ENCODE measurements around the gene CMTM7. TPM values are rescaled to one million over a fixed set of nuclear protein-coding genes. Genes with fewer than 3 reads are reported as not detected.

The CMTM7 gene
- total and polyA plus RNA-seq, 2 experiments from 2014 or later, result 32.2 to 93.6 TPM

DNA sequence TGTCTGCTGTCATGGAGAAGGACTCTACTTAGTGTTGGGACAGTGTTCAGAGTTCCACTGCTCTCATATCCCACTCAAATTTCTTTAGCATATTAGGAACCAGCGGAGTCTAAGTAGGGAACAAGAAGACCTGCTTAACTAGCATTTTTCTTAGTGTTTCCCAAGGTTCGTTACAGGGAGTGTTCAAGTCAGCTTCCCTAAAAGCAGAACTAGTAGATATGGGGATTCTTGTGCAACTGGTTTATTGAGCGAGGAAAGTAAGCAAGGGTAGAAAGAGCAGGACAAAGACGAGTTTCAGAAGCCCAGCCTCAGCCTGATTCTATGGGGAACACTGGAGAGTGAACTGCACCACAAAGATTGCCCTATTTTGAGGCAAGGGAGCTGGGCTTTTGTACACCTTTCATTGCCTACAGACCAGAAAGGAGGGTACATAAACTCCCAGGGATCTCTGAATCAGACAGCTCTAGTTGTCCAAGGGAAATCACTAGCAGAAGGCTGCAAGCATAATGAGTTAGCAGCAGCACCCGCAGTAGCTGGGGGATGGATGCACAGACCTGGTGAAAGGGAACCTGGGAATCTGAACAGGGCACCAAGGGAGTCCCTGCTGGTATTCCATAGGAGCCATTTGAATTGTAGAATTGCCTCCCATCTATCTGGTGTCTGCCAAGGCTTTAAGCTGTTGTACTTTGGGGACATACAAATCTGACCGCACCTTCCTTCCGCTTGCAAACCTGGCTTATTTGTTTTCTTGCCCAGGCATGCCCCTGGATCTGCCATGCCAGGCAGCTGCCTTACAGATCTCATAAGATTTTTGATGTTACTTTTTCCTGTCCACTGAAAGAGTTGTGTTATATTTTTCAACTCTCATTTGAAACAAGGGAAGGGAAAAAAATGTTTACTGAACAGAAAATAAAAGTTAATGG lies 15.1 kb downstream of the CMTM7 start:
- Mint-ChIP-seq H3K4me1 (peaks cover 58% of the 10 kb centered on the region), H3K36me3 (ENCODE audit: low read depth) (peaks cover 10% of the 10 kb centered on the region; the same call in 2 of the 3 replicates), H3K9me3 (no peaks in the 10 kb centered on the region; the same call in 2 of the 3 replicates), H3K27me3 (ENCODE audit: insufficient read depth, low read depth, poor library complexity) (peaks cover 17% of the 10 kb centered on the region), H3K4me3 (no peak overlapping the region; the same call in 2 of the 3 replicates), H3K27ac (peak overlapping the region; percentile 45)
- H2AFZ ChIP-seq, result no peak overlapping the region
- TF ChIP-seq, protein P1, sequence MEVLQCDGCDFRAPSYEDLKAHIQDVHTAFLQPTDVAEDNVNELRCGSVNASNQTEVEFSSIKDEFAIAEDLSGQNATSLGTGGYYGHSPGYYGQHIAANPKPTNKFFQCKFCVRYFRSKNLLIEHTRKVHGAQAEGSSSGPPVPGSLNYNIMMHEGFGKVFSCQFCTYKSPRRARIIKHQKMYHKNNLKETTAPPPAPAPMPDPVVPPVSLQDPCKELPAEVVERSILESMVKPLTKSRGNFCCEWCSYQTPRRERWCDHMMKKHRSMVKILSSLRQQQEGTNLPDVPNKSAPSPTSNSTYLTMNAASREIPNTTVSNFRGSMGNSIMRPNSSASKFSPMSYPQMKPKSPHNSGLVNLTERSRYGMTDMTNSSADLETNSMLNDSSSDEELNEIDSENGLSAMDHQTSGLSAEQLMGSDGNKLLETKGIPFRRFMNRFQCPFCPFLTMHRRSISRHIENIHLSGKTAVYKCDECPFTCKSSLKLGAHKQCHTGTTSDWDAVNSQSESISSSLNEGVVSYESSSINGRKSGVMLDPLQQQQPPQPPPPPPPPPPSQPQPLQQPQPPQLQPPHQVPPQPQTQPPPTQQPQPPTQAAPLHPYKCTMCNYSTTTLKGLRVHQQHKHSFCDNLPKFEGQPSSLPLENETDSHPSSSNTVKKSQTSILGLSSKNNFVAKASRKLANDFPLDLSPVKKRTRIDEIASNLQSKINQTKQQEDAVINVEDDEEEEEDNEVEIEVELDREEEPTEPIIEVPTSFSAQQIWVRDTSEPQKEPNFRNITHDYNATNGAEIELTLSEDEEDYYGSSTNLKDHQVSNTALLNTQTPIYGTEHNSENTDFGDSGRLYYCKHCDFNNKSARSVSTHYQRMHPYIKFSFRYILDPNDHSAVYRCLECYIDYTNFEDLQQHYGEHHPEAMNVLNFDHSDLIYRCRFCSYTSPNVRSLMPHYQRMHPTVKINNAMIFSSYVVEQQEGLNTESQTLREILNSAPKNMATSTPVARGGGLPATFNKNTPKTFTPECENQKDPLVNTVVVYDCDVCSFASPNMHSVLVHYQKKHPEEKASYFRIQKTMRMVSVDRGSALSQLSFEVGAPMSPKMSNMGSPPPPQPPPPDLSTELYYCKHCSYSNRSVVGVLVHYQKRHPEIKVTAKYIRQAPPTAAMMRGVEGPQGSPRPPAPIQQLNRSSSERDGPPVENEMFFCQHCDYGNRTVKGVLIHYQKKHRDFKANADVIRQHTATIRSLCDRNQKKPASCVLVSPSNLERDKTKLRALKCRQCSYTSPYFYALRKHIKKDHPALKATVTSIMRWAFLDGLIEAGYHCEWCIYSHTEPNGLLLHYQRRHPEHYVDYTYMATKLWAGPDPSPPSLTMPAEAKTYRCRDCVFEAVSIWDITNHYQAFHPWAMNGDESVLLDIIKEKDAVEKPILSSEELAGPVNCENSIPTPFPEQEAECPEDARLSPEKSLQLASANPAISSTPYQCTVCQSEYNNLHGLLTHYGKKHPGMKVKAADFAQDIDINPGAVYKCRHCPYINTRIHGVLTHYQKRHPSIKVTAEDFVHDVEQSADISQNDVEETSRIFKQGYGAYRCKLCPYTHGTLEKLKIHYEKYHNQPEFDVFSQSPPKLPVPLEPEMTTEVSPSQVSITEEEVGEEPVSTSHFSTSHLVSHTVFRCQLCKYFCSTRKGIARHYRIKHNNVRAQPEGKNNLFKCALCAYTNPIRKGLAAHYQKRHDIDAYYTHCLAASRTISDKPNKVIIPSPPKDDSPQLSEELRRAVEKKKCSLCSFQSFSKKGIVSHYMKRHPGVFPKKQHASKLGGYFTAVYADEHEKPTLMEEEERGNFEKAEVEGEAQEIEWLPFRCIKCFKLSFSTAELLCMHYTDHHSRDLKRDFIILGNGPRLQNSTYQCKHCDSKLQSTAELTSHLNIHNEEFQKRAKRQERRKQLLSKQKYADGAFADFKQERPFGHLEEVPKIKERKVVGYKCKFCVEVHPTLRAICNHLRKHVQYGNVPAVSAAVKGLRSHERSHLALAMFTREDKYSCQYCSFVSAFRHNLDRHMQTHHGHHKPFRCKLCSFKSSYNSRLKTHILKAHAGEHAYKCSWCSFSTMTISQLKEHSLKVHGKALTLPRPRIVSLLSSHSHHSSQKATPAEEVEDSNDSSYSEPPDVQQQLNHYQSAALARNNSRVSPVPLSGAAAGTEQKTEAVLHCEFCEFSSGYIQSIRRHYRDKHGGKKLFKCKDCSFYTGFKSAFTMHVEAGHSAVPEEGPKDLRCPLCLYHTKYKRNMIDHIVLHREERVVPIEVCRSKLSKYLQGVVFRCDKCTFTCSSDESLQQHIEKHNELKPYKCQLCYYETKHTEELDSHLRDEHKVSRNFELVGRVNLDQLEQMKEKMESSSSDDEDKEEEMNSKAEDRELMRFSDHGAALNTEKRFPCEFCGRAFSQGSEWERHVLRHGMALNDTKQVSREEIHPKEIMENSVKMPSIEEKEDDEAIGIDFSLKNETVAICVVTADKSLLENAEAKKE (CRISPR knock-in tag; IDR thresholded peaks at IDR 0.05), result no peak
- TF ChIP-seq EZH2phosphoT487 (IDR thresholded peaks at IDR 0.05; ENCODE audit: unreplicated experiment) (no peak), ZNF114 (CRISPR knock-in tag; IDR thresholded peaks at IDR 0.05) (no peak), POLR2AphosphoS5 (IDR thresholded peaks at IDR 0.05; ENCODE audit: low read depth) (no peak), NANOG (IDR thresholded peaks at IDR 0.05; ENCODE audit: borderline replicate concordance) (no peak), ZNF331 (CRISPR knock-in tag; IDR thresholded peaks at IDR 0.05; ENCODE audit: low read depth) (no peak), STAT1 (IDR thresholded peaks at IDR 0.05; ENCODE audit: unreplicated experiment) (no peak), EZH2 (IDR thresholded peaks at IDR 0.05; ENCODE audit: low read depth, unreplicated experiment) (no peak), CREB1 (CRISPR knock-in tag; IDR thresholded peaks at IDR 0.05; ENCODE audit: low read depth) (no peak), JUNB (IDR thresholded peaks at IDR 0.05; ENCODE audit: unreplicated experiment) (no peak)
- TF ChIP-seq, protein P2, sequence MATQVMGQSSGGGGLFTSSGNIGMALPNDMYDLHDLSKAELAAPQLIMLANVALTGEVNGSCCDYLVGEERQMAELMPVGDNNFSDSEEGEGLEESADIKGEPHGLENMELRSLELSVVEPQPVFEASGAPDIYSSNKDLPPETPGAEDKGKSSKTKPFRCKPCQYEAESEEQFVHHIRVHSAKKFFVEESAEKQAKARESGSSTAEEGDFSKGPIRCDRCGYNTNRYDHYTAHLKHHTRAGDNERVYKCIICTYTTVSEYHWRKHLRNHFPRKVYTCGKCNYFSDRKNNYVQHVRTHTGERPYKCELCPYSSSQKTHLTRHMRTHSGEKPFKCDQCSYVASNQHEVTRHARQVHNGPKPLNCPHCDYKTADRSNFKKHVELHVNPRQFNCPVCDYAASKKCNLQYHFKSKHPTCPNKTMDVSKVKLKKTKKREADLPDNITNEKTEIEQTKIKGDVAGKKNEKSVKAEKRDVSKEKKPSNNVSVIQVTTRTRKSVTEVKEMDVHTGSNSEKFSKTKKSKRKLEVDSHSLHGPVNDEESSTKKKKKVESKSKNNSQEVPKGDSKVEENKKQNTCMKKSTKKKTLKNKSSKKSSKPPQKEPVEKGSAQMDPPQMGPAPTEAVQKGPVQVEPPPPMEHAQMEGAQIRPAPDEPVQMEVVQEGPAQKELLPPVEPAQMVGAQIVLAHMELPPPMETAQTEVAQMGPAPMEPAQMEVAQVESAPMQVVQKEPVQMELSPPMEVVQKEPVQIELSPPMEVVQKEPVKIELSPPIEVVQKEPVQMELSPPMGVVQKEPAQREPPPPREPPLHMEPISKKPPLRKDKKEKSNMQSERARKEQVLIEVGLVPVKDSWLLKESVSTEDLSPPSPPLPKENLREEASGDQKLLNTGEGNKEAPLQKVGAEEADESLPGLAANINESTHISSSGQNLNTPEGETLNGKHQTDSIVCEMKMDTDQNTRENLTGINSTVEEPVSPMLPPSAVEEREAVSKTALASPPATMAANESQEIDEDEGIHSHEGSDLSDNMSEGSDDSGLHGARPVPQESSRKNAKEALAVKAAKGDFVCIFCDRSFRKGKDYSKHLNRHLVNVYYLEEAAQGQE (IDR thresholded peaks at IDR 0.05; ENCODE audit: unreplicated experiment), result no peak
- TF ChIP-seq, protein P3, sequence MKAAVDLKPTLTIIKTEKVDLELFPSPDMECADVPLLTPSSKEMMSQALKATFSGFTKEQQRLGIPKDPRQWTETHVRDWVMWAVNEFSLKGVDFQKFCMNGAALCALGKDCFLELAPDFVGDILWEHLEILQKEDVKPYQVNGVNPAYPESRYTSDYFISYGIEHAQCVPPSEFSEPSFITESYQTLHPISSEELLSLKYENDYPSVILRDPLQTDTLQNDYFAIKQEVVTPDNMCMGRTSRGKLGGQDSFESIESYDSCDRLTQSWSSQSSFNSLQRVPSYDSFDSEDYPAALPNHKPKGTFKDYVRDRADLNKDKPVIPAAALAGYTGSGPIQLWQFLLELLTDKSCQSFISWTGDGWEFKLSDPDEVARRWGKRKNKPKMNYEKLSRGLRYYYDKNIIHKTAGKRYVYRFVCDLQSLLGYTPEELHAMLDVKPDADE (IDR thresholded peaks at IDR 0.05), result no peak
- TF ChIP-seq, protein P4, sequence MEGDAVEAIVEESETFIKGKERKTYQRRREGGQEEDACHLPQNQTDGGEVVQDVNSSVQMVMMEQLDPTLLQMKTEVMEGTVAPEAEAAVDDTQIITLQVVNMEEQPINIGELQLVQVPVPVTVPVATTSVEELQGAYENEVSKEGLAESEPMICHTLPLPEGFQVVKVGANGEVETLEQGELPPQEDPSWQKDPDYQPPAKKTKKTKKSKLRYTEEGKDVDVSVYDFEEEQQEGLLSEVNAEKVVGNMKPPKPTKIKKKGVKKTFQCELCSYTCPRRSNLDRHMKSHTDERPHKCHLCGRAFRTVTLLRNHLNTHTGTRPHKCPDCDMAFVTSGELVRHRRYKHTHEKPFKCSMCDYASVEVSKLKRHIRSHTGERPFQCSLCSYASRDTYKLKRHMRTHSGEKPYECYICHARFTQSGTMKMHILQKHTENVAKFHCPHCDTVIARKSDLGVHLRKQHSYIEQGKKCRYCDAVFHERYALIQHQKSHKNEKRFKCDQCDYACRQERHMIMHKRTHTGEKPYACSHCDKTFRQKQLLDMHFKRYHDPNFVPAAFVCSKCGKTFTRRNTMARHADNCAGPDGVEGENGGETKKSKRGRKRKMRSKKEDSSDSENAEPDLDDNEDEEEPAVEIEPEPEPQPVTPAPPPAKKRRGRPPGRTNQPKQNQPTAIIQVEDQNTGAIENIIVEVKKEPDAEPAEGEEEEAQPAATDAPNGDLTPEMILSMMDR (conservative IDR thresholded peaks at IDR 0.05; ENCODE audit: low read depth in 2 of 2), result no peak
- no peaks in the 10 kb centered on the region for H3K27me3 ChIP-seq (ENCODE audit: insufficient read depth)
- H3K4me2 ChIP-seq, result no peak overlapping the region
- peaks cover 54% of the 10 kb centered on the region for H3K4me1 ChIP-seq (ENCODE audit: insufficient read depth)
- H4K20me1 ChIP-seq (replicated peaks; ENCODE audit: insufficient read depth), result no peaks in the 10 kb centered on the region; the same call in 1 of the 2 replicates
- H3F3A ChIP-seq (replicated peaks; ENCODE audit: low read depth), result 0 out of 2 replicates have a peak, but pooled peaks cover 15% of the 10 kb centered on the region
- DNase-seq (ENCODE audit: low spot score) (no peak), ATAC-seq (peak; percentile 19; the same call in 2 of the 3 replicates)
- no peaks in the 10 kb centered on the region; the same call in 1 of the 2 replicates for H3K9me2 ChIP-seq (ENCODE audit: insufficient read depth)
- H3K27ac ChIP-seq (ENCODE audit: low read depth), result peak overlapping the region; percentile 14
- H3K4me3 ChIP-seq, result no peak overlapping the region
- H3K36me3 ChIP-seq (ENCODE audit: insufficient read depth), result no peaks in the 10 kb centered on the region; the same call in 1 of the 2 replicates
- H3K79me2 ChIP-seq (replicated peaks; ENCODE audit: insufficient read depth), result peaks cover 71% of the 10 kb centered on the region
